ENCODE results near the gene SNX10. TPM values are rescaled to one million over a fixed set of nuclear protein-coding genes. Genes with fewer than 3 reads are reported as not detected.

Gene SNX10
- total and polyA plus RNA-seq, 2 of the 8 experiments (the other 6 are each of a cell fraction or from before 2014, with no cell fraction given): 4.4 to 9.6 TPM

- TF ChIP-seq ATF2 (IDR thresholded peaks at IDR 0.05; ENCODE audit: low read length) (no peak), SP4 (IDR thresholded peaks at IDR 0.05; ENCODE audit: low read length) (no peak), TAF7 (optimal IDR thresholded peaks at IDR 0.05; ENCODE audit: borderline replicate concordance, low read depth, low read length) (no peak), KDM4A (IDR thresholded peaks at IDR 0.05; ENCODE audit: low read depth, low read length, severe bottlenecking) (no peak), JUND (IDR thresholded peaks at IDR 0.05; ENCODE audit: low read length) (no peak), CREB1 (IDR thresholded peaks at IDR 0.05) (no peak), RAD21 (IDR thresholded peaks at IDR 0.05 in 1 of 2, conservative IDR thresholded peaks at IDR 0.05 in 1 of 2; ENCODE audit: low read depth in 2 of 2, low read length in 2 of 2) (no peak), RFX5 (IDR thresholded peaks at IDR 0.05; ENCODE audit: borderline replicate concordance, low read depth, low read length) (no peak), CHD7 (IDR thresholded peaks at IDR 0.05; ENCODE audit: insufficient replicate concordance, low read length) (no peak)
Observed at GRCh38 chr7:26317211-26317610, 25.5 kb downstream of the SNX10 start (continued).

Measured in H1 (cell line).